HG02943 (cell line): ENCODE data around the gene MMP24OS.
"Not testable (repeated sequence)": the region's sequence is repeated elsewhere in the genome, so short reads cannot be mapped to it uniquely, and the experiment has no call there.

Experiments used
- ATAC-seq: cut with Tn5 transposase; IDR thresholded peaks from one replicate; pipeline ENCODE4 v1.9.1; 2021; ENCODE audit warnings: mild to moderate bottlenecking, low read depth, moderate library complexity; ENCODE audit not compliant: unreplicated experiment

MMP24OS gene

GRCh38 chr20:35276408-35276807, 1.5 kb downstream of the MMP24OS start:
- no peak for ATAC-seq

- ATAC-seq, result no peak
These were observed 2.1 kb downstream of the MMP24OS start for GRCh38 chr20:35275741-35276251.

- ATAC-seq, result no peak
These were observed 3.5 kb downstream of the MMP24OS start for GRCh38 chr20:35274172-35275092.

GRCh38 chr20:35273449-35274171, 4.3 kb downstream of the MMP24OS start:
- ATAC-seq, result no peak

GRCh38 chr20:35271904-35272303, 6.0 kb downstream of the MMP24OS start:
- ATAC-seq, result no peak

GRCh38 chr20:35271073-35271882, 6.6 kb downstream of the MMP24OS start:
- ATAC-seq, result no peak

GRCh38 chr20:35270021-35270902, 7.7 kb downstream of the MMP24OS start:
- no peak for ATAC-seq

- no peak for ATAC-seq
These were observed 8.7 kb downstream of the MMP24OS start for GRCh38 chr20:35269055-35269781.

GRCh38 chr20:35267092-35267491, 10.8 kb downstream of the MMP24OS start:
- no peak for ATAC-seq

GRCh38 chr20:35264755-35265154, 13.2 kb downstream of the MMP24OS start:
- ATAC-seq, result no peak

- no peak for ATAC-seq
These were observed 14.2 kb downstream of the MMP24OS start for GRCh38 chr20:35263532-35264341.

- not testable (repeated sequence) for ATAC-seq
These were observed 15.0 kb downstream of the MMP24OS start for GRCh38 chr20:35262731-35263531.

GRCh38 chr20:35262321-35262720, 15.6 kb downstream of the MMP24OS start:
- not testable (repeated sequence) for ATAC-seq

GRCh38 chr20:35260426-35260825, 17.5 kb downstream of the MMP24OS start:
- ATAC-seq, result no peak

- no peak for ATAC-seq
These were observed 20.6 kb downstream of the MMP24OS start for GRCh38 chr20:35257175-35257909.

GRCh38 chr20:35254448-35254999, 23.4 kb downstream of the MMP24OS start:
- no peak for ATAC-seq
